ENCODE measurements around the gene ABCC4. TPM values are rescaled to one million over a fixed set of nuclear protein-coding genes. Genes with fewer than 3 reads are reported as not detected.
"Not testable (repeated sequence)": the region's sequence is repeated elsewhere in the genome, so short reads cannot be mapped to it uniquely, and the experiment has no call there.

The ABCC4 gene
- total RNA-seq, 1 experiment from 2014 or later: 17.0 TPM

DNA sequence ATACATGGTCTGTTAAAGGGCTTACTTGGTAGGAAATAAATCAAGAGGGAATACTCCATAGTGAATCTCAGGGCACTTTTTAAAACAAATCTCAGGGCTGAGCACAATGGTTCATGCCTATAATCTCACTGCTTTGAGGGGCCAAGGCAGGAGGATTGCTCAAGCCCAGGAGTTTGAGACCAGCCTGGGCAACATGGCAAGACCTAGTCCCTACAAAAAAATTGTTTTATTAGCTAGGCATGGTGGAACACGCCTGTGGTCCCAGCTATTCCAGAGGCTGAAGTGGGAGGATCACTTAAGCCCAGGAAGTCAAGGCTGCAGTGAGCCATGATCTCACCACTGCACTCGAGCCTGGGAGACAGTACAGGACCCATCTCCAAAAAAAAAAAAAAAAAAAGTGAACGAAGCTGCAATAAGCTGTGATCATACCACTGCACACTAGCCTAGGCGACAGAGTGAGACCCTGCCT is 25.2 kb downstream of the ABCC4 start:
- no TSS peak for BruUV-seq (replicated peaks)
- H3F3A ChIP-seq (ENCODE audit: insufficient read depth, low read depth): peaks cover 37% of the 10 kb centered on the region
- no peaks in the 10 kb centered on the region for H3K36me3 ChIP-seq (ENCODE audit: low read depth)
- no peak for DNase-seq
- H3K27ac ChIP-seq: peak overlapping the region; percentile 40; the same call in 1 of the 2 replicates
- H4K20me1 ChIP-seq (ENCODE audit: insufficient read depth): no peaks in the 10 kb centered on the region
- no peaks in the 10 kb centered on the region for H3K9me2 ChIP-seq (ENCODE audit: insufficient read depth)
- H3K4me3 ChIP-seq: no peak overlapping the region
- H3K4me1 ChIP-seq (replicated peaks; ENCODE audit: insufficient read depth): peaks cover 47% of the 10 kb centered on the region
- no peak overlapping the region for H2AFZ ChIP-seq
- no peaks in the 10 kb centered on the region for H3K27me3 ChIP-seq (ENCODE audit: insufficient read depth, low read depth)
- CTCF ChIA-PET: interaction anchor here (0.6 kb wide), 2 partner anchors 20 to 35 kb away, joined by 4 read pairs; no protein-coding TSS in a partner anchor
- H3K9me3 ChIP-seq (ENCODE audit: insufficient read depth, low read depth): no peaks in the 10 kb centered on the region
- no peaks in the 10 kb centered on the region; the same call in 1 of the 2 replicates for H3K79me2 ChIP-seq (ENCODE audit: low read depth)
- intact Hi-C loops (cut with micrococcal nuclease; ENCODE audit: unreplicated experiment): no loop called here
- TF ChIP-seq EZH2 (IDR thresholded peaks at IDR 0.05; ENCODE audit: low read depth): no peak
- TF ChIP-seq, protein P1, sequence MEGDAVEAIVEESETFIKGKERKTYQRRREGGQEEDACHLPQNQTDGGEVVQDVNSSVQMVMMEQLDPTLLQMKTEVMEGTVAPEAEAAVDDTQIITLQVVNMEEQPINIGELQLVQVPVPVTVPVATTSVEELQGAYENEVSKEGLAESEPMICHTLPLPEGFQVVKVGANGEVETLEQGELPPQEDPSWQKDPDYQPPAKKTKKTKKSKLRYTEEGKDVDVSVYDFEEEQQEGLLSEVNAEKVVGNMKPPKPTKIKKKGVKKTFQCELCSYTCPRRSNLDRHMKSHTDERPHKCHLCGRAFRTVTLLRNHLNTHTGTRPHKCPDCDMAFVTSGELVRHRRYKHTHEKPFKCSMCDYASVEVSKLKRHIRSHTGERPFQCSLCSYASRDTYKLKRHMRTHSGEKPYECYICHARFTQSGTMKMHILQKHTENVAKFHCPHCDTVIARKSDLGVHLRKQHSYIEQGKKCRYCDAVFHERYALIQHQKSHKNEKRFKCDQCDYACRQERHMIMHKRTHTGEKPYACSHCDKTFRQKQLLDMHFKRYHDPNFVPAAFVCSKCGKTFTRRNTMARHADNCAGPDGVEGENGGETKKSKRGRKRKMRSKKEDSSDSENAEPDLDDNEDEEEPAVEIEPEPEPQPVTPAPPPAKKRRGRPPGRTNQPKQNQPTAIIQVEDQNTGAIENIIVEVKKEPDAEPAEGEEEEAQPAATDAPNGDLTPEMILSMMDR (conservative IDR thresholded peaks at IDR 0.05): no peak
- POLR2A ChIA-PET (ENCODE audit: unreplicated experiment): interaction anchor here (0.6 kb wide), 1 partner anchor 22 kb away, joined by 3 read pairs; no protein-coding TSS in a partner anchor
- peak overlapping the region; percentile 14 for H3K4me2 ChIP-seq

DNA sequence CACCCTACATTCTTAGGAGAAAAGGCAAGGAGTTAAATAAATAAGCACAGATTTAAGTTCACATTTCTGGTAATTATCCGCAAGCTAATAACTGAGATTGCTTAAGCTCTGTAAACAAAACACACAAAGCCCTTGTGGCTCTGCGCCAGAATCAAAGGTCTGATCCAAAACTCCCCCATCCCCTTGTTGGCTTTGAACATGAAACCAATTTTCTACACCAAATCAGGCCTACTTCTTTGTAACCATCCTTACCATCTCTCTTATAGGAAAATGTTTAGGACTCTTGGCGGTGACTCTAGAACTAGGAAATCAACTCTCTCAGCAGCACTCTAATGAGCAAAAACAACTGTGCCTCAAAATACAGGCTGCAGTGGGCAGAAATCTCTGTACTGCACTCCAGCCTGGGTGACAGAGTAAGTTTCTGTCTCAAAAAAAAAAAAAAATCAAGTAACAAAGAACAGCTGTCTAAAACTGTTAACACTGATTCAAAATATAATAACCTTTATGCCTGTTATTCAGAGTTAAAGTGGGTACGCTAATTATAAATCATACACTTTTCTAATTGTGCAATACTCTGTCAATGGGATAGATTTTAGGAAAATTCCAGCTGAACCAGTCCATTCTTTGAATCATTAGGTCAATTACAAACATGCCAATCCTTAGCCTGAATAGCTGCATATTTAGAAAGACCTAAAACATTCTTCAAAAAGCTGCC is 25.8 kb downstream of the ABCC4 start:
- Histone ChIP-seq H3K4me1 (replicated peaks; ENCODE audit: insufficient read depth) (peaks cover 53% of the 10 kb centered on the region), H3K27me3 (ENCODE audit: insufficient read depth, low read depth) (no peaks in the 10 kb centered on the region), H3K9me3 (ENCODE audit: insufficient read depth, low read depth) (no peaks in the 10 kb centered on the region), H3K36me3 (ENCODE audit: low read depth) (no peaks in the 10 kb centered on the region), H2AFZ (no peak overlapping the region), H4K20me1 (ENCODE audit: insufficient read depth) (no peaks in the 10 kb centered on the region), H3K27ac (peak overlapping the region; percentile 40), H3K9me2 (ENCODE audit: insufficient read depth) (no peaks in the 10 kb centered on the region), H3K4me2 (peak overlapping the region; percentile 14), H3F3A (ENCODE audit: insufficient read depth, low read depth) (peaks cover 43% of the 10 kb centered on the region), H3K79me2 (ENCODE audit: low read depth) (no peaks in the 10 kb centered on the region; the same call in 1 of the 2 replicates), H3K4me3 (no peak overlapping the region)
- intact Hi-C loops (cut with micrococcal nuclease; ENCODE audit: unreplicated experiment): no loop called here
- ChIA-PET POLR2A (ENCODE audit: unreplicated experiment) (no interaction called here), CTCF (interaction anchor here (0.6 kb wide), 2 partner anchors 35 to 141 kb away, joined by 4 to 7 read pairs; no protein-coding TSS in a partner anchor)
- TF ChIP-seq, protein P1 (conservative IDR thresholded peaks at IDR 0.05): no peak
- TF ChIP-seq EZH2 (IDR thresholded peaks at IDR 0.05; ENCODE audit: low read depth): no peak
- DNase-seq: peak in 1 of 2 experiments; percentile 80
- BruUV-seq (replicated peaks): no TSS peak

DNA sequence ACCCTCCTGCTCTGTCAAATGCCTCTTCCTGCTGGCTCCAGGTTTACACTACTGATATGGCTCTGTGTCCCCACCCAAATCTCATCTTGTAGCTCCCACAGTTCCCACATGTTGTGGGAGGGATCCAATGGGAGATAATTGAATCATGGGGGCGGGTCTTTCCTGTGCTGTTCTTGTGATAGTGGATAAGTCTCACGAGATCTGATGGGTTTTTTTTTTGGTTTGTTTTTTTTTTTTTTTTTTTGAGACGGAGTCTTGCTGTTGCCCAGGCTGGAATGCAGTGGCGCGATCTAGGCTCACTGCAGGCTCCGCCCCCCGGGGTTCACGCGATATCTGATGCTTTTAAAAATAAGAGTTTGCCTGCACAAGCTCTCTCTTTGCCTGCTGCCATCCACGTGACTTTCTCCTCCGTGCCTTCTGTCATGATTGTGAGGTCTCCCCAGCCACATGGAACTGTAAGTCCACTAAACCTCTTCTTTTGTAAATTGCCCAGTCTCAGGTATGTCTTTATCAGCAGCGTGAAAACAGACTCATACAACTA is 27.6 kb downstream of the ABCC4 start:
- H3K4me3 ChIP-seq; POLR2A ChIA-PET (ENCODE audit: unreplicated experiment); H3K79me2 ChIP-seq (ENCODE audit: low read depth); DNase-seq; H3K9me3 ChIP-seq (ENCODE audit: insufficient read depth, low read depth); H3K36me3 ChIP-seq (ENCODE audit: low read depth); CTCF ChIA-PET; H4K20me1 ChIP-seq (ENCODE audit: insufficient read depth); H2AFZ ChIP-seq; H3K27ac ChIP-seq; BruUV-seq (replicated peaks); H3K4me2 ChIP-seq; H3K27me3 ChIP-seq (ENCODE audit: insufficient read depth, low read depth); intact Hi-C loops (cut with micrococcal nuclease; ENCODE audit: unreplicated experiment); H3K9me2 ChIP-seq (ENCODE audit: insufficient read depth): not testable (repeated sequence)
- H3F3A ChIP-seq (ENCODE audit: insufficient read depth, low read depth): peaks cover 49% of the 10 kb centered on the region
- peaks cover 64% of the 10 kb centered on the region for H3K4me1 ChIP-seq (replicated peaks; ENCODE audit: insufficient read depth)

GRCh38 chr13:95272076-95272475 is 29.2 kb downstream of the ABCC4 start:
- intact Hi-C loops (cut with micrococcal nuclease; ENCODE audit: unreplicated experiment); H3K4me3 ChIP-seq; H3K9me3 ChIP-seq (ENCODE audit: insufficient read depth, low read depth); H4K20me1 ChIP-seq (ENCODE audit: insufficient read depth); H3K9me2 ChIP-seq (ENCODE audit: insufficient read depth); CTCF ChIA-PET; H3K79me2 ChIP-seq (ENCODE audit: low read depth); H3K27me3 ChIP-seq (ENCODE audit: insufficient read depth, low read depth); POLR2A ChIA-PET (ENCODE audit: unreplicated experiment); DNase-seq; BruUV-seq (replicated peaks); H3K36me3 ChIP-seq (ENCODE audit: low read depth): not testable (repeated sequence)
- Histone ChIP-seq H2AFZ (0 out of 2 replicates have a peak overlapping the region, but pooled peaks have one; percentile 30), H3K4me2 (peak overlapping the region; percentile 60), H3F3A (ENCODE audit: insufficient read depth, low read depth) (peaks cover 49% of the 10 kb centered on the region), H3K4me1 (replicated peaks; ENCODE audit: insufficient read depth) (peaks cover 64% of the 10 kb centered on the region), H3K27ac (peak overlapping the region; percentile 64)

All from PC-9 (cell line).